ENCODE results near the gene NCOA7.
"Not testable (repeated sequence)": the region's sequence is repeated elsewhere in the genome, so short reads cannot be mapped to it uniquely, and the experiment has no call there.

Gene NCOA7

DNA sequence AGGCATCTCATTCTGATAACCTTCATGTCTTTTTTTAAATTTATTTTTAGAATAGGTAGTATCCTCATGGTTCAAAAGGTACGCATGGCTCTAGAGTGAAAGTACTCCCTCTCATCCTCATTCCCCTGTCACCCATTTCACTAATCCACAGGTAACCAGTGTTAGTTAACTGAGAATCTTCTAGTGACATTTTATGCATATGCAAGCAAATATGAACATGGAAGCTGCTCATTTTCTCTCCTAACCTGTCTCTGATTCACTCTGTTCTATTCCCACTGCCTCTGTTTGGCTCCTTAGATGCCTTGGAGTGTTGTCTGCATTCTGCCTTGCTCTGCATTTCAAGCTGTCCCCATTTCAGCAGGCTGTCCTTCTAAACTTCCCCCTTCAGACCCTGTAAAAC lies 4.5 kb downstream of the NCOA7 start:
- Histone ChIP-seq H3K9ac (ENCODE audit: low read length) (no peak overlapping the region), H3K9me3 (ENCODE audit: low read length) (no peaks in the 10 kb centered on the region), H3K4me3 (ENCODE audit: low read depth in 1 of 2, low read length in 2 of 2) (no peak overlapping the region), H3K4me1 (ENCODE audit: insufficient read depth, low read length) (no peaks in the 10 kb centered on the region), H3K27me3 (ENCODE audit: control insufficient read depth in 1 of 2, insufficient read depth in 2 of 2, low read length in 2 of 2) (no peaks in the 10 kb centered on the region), H3K27ac (ENCODE audit: low read depth, low read length) (no peak overlapping the region), H3K36me3 (ENCODE audit: insufficient read depth, low read length) (no peaks in the 10 kb centered on the region)

DNA sequence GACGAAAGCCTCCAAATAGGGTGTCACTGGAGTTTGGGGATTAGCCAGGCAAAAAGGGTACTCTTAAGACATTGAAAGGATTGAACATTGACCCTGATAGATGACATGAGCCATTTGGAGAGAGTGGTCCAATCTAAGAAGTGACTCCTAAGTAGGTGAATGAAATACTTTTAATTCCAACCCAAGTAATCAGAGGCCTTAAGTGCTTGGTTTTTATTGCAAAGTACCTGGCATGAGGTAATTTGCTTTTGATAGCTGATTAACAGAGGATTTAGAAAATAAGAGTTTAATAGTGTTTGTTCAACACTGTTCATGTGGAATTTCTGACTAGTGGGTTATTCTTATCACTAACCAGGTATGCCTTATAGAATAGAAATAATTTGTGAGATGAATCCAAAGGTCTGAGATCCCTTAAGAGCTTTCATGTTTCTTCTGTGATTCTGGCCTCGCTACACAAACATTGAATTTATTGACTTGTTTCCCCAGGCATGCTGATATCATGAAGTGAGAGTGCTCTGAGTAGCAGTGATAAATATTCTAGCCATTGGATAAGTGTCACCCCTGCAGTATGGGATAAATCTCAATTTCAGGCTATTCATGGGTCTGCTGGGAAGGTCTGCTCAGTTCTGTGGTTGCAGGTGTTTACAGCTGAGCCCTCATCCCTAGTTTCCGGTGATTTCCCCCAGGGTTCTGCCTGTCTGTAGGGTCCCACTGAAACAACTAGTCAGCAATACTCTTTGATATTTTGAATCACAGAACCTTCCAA lies 6.5 kb downstream of the NCOA7 start:
- no peaks in the 10 kb centered on the region for H3K27me3 ChIP-seq (ENCODE audit: control insufficient read depth in 1 of 2, insufficient read depth in 2 of 2, low read length in 2 of 2)
- H3K9me3 ChIP-seq (ENCODE audit: low read length) = no peaks in the 10 kb centered on the region
- no peak overlapping the region for H3K27ac ChIP-seq (ENCODE audit: low read depth, low read length)
- no peaks in the 10 kb centered on the region for H3K36me3 ChIP-seq (ENCODE audit: insufficient read depth, low read length)
- no peak overlapping the region for H3K9ac ChIP-seq (ENCODE audit: low read length)
- no peak overlapping the region for H3K4me3 ChIP-seq (ENCODE audit: low read depth in 1 of 2, low read length in 2 of 2)
- H3K4me1 ChIP-seq (ENCODE audit: insufficient read depth, low read length) = no peaks in the 10 kb centered on the region

DNA sequence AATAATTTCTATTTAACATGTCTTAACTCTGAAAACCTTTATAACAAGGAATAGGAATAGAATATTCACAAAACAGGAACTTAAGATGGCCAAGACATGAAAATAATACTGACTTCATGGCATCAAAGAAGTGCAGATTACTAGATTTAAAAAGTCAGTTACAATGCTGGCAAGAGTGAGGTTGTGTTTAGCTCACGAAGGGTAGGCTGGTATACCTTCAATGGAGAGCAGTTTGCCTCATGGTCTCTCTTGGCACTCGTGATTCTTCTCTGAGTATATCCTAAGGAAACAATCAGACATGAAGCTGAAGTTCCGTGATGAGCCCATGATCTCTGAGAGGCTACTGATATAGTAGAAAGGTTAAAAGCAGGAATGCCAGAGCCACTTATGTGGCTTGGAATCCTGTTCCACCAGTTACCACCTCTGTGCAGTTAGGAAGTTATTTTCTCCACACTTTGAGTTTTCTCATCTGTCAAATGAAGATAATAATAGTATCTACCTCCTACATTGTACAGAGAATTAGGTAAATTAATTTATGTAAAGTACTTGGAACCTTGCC lies 7.2 kb downstream of the NCOA7 start:
- H3K9me3 ChIP-seq (ENCODE audit: low read length) = no peaks in the 10 kb centered on the region
- no peaks in the 10 kb centered on the region for H3K4me1 ChIP-seq (ENCODE audit: insufficient read depth, low read length)
- H3K9ac ChIP-seq (ENCODE audit: low read length) = no peak overlapping the region
- no peaks in the 10 kb centered on the region for H3K36me3 ChIP-seq (ENCODE audit: insufficient read depth, low read length)
- H3K27ac ChIP-seq (ENCODE audit: low read depth, low read length) = no peak overlapping the region
- H3K4me3 ChIP-seq (ENCODE audit: low read depth in 1 of 2, low read length in 2 of 2) = no peak overlapping the region
- H3K27me3 ChIP-seq (ENCODE audit: control insufficient read depth in 1 of 2, insufficient read depth in 2 of 2, low read length in 2 of 2) = no peaks in the 10 kb centered on the region

DNA sequence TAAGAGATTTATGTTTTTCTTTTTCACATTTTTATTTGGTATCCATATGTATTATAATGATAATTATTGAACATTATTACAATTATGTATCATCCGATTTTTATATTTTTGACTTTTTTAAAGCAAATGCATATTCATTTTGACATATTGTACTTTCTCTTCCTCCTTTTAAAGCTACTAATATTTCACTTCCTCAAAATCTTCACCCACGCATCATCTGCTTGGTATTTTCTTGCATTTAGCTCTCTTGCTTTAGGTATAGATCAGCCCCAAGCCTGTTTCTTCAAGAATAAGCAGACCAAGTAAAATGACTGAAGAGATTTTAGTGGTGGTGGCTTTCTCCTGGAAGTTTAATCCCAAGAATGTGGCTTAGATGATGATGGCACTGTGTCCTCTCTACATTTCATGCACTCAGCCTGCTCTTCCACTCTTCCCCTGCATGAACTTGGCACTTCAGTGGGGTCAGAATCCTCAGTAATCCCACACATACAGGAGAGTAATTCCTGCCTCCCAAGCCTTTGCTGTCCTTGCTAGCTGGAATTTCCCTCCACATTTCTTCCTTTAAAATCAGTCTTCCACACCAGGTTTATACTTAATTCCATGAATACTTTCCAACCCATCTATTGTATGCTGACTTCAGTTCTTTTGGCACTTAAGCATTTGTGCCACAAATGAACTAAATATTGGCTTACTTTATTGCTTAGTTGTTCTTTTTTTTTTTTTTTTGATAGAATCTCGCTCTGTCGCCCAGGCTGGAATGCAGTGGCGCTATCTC lies 8.2 kb downstream of the NCOA7 start:
- H3K36me3 ChIP-seq (ENCODE audit: insufficient read depth, low read length) = no peaks in the 10 kb centered on the region
- no peaks in the 10 kb centered on the region for H3K9me3 ChIP-seq (ENCODE audit: low read length)
- H3K4me1 ChIP-seq (ENCODE audit: insufficient read depth, low read length) = no peaks in the 10 kb centered on the region
- H3K27me3 ChIP-seq (ENCODE audit: control insufficient read depth in 1 of 2, insufficient read depth in 2 of 2, low read length in 2 of 2) = no peaks in the 10 kb centered on the region
- H3K9ac ChIP-seq (ENCODE audit: low read length) = no peak overlapping the region
- H3K4me3 ChIP-seq (ENCODE audit: low read depth in 1 of 2, low read length in 2 of 2) = no peak overlapping the region
- H3K27ac ChIP-seq (ENCODE audit: low read depth, low read length) = no peak overlapping the region

DNA sequence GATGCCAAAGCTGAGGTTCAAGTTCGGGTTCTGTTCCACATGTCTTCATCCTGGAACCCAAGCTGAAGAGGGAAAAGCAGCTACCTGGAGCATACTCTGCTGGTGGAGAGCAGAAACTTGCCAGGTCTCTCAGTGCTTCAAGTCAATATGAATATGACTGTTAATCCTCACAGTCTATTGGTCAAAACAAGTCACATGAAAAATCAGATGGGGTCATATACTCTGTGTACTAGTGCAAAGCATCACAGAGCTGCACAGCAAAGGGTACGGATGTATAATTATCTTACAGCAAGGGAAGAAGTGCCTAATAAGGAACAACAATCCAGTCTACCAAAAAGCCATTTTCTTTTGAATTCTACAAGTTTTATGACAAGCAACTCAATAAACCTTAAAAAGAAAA lies 11.6 kb downstream of the NCOA7 start:
- no peaks in the 10 kb centered on the region for H3K27me3 ChIP-seq (ENCODE audit: control insufficient read depth in 1 of 2, insufficient read depth in 2 of 2, low read length in 2 of 2)
- H3K9me3 ChIP-seq (ENCODE audit: low read length) = no peaks in the 10 kb centered on the region
- no peak overlapping the region for H3K27ac ChIP-seq (ENCODE audit: low read depth, low read length)
- H3K9ac ChIP-seq (ENCODE audit: low read length) = no peak overlapping the region
- no peak overlapping the region for H3K4me3 ChIP-seq (ENCODE audit: low read depth in 1 of 2, low read length in 2 of 2)
- no peaks in the 10 kb centered on the region for H3K36me3 ChIP-seq (ENCODE audit: insufficient read depth, low read length)
- H3K4me1 ChIP-seq (ENCODE audit: insufficient read depth, low read length) = no peaks in the 10 kb centered on the region

DNA sequence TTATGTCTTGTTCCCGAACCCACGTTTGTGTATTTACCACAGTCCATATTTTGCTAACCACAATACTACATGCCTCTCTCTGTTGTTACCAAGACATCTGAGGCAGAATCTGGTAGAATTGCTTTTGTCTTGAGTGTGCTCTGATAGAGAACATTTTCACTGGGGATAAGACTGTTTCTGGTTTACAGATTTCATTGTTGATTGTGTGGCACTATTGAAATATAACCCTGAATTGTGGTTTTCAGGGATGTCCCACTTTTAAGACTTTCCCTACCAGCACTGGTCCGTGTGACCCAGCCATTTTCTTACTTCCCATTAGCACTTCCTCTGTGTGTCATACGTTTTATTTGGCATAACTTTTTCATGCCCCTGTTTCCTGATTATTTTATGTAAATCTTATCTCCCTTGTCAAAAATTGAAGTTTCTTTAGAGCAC lies 12.2 kb downstream of the NCOA7 start:
- no peaks in the 10 kb centered on the region for H3K27me3 ChIP-seq (ENCODE audit: control insufficient read depth in 1 of 2, insufficient read depth in 2 of 2, low read length in 2 of 2)
- no peak overlapping the region for H3K4me3 ChIP-seq (ENCODE audit: low read depth in 1 of 2, low read length in 2 of 2)
- no peak overlapping the region for H3K9ac ChIP-seq (ENCODE audit: low read length)
- no peaks in the 10 kb centered on the region for H3K9me3 ChIP-seq (ENCODE audit: low read length)
- no peaks in the 10 kb centered on the region for H3K36me3 ChIP-seq (ENCODE audit: insufficient read depth, low read length)
- no peaks in the 10 kb centered on the region for H3K4me1 ChIP-seq (ENCODE audit: insufficient read depth, low read length)
- no peak overlapping the region for H3K27ac ChIP-seq (ENCODE audit: low read depth, low read length)

DNA sequence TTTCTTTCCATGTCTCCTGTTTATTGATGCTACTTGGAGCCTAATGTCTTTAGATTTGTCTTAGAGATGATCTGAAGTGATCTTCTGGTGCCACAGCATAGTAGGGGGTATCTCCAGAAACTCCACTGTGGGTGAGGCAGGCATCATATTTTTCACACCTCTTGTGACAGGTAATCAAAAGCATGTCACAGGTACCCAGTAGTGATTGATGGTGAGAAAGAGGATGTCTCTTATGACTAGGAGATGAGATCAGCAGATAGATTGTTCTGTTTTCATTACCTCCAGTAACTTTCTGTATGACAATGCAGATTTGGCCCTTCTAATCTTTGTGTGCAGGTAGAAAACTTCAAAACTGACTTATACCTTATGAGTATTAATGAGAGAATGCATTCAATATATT lies 13.5 kb downstream of the NCOA7 start:
- H3K4me1 ChIP-seq (ENCODE audit: insufficient read depth, low read length) = no peaks in the 10 kb centered on the region
- no peak overlapping the region for H3K27ac ChIP-seq (ENCODE audit: low read depth, low read length)
- H3K4me3 ChIP-seq (ENCODE audit: low read depth in 1 of 2, low read length in 2 of 2) = no peak overlapping the region
- H3K27me3 ChIP-seq (ENCODE audit: control insufficient read depth in 1 of 2, insufficient read depth in 2 of 2, low read length in 2 of 2) = no peaks in the 10 kb centered on the region
- H3K9ac ChIP-seq (ENCODE audit: low read length) = no peak overlapping the region
- H3K36me3 ChIP-seq (ENCODE audit: insufficient read depth, low read length) = no peaks in the 10 kb centered on the region
- H3K9me3 ChIP-seq (ENCODE audit: low read length) = no peaks in the 10 kb centered on the region

DNA sequence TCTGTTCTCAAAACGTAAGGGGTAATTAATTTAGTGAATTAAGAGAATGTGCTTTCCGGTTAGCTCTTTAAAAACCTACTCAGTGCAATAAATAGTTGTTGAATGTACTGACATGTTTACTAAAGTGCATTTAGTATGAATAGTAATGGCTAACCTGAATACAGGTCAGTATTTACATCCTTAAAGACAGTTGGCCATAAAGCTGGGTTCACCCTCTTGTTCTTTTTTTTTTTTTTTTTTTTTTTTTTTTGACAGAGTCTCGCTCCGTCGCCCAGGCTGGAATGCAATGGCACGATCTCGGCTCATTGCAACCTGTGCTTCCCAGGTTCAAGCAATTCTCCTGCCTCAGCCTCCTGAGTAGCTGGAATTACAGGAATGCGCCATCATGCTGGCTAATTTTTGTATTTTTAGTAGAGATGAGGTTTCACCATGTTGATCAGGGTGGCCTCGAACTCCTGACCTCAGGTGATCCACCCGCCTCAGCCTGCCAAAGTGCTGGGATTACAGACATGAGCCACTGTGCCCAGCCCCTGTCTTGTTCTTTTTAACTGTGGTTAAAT lies 14.2 kb downstream of the NCOA7 start:
- not testable (repeated sequence) for H3K4me1 ChIP-seq (ENCODE audit: insufficient read depth, low read length); H3K9ac ChIP-seq (ENCODE audit: low read length); H3K9me3 ChIP-seq (ENCODE audit: low read length); H3K36me3 ChIP-seq (ENCODE audit: insufficient read depth, low read length); H3K27ac ChIP-seq (ENCODE audit: low read depth, low read length); H3K27me3 ChIP-seq (ENCODE audit: control insufficient read depth in 1 of 2, insufficient read depth in 2 of 2, low read length in 2 of 2); H3K4me3 ChIP-seq (ENCODE audit: low read depth in 1 of 2, low read length in 2 of 2)

DNA sequence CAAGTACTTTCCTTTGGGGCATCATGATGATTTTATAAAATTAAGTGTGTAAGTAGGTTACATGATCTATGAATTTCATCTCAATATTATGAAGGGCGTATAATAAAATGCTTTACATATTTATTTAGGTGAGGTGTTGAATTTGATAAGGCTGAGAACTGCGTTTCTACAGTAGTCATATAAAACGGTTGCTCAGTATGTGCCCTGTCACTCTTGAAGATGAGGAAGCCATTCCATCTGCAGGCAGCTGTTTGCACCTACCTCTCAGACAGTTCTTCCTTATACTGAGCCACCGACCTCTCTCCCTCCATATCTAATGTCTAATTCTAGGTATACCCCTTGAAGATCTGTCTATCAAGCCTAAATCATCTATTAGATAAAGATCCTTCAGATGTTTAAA lies 16.1 kb downstream of the NCOA7 start:
- Histone ChIP-seq H3K27me3 (ENCODE audit: control insufficient read depth in 1 of 2, insufficient read depth in 2 of 2, low read length in 2 of 2) (no peaks in the 10 kb centered on the region), H3K4me1 (ENCODE audit: insufficient read depth, low read length) (peaks cover 9% of the 10 kb centered on the region), H3K9me3 (ENCODE audit: low read length) (no peaks in the 10 kb centered on the region), H3K4me3 (ENCODE audit: low read depth in 1 of 2, low read length in 2 of 2) (no peak overlapping the region), H3K9ac (ENCODE audit: low read length) (no peak overlapping the region), H3K36me3 (ENCODE audit: insufficient read depth, low read length) (no peaks in the 10 kb centered on the region), H3K27ac (ENCODE audit: low read depth, low read length) (no peak overlapping the region)

DNA sequence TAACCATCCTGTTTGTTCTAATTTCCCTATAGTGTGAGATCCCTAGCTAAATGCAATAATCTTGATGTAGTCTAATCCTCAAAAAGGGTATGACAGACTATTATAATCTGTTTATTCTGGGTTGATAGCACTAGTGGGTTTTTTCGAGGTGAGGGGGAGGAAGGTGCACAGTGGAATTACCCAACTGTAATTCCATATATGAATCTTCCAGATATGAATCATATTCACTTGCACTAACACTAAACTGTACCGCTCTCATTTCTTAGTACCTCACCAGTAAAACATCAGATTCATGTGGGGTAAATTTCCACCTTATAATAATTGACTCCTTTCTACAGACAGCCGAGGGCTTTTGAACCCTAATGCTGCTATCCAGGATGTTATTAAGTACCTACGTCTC lies 16.5 kb downstream of the NCOA7 start:
- Histone ChIP-seq H3K9ac (ENCODE audit: low read length) (no peak overlapping the region), H3K9me3 (ENCODE audit: low read length) (no peaks in the 10 kb centered on the region), H3K36me3 (ENCODE audit: insufficient read depth, low read length) (no peaks in the 10 kb centered on the region), H3K4me3 (ENCODE audit: low read depth in 1 of 2, low read length in 2 of 2) (no peak overlapping the region), H3K27me3 (ENCODE audit: control insufficient read depth in 1 of 2, insufficient read depth in 2 of 2, low read length in 2 of 2) (no peaks in the 10 kb centered on the region), H3K27ac (ENCODE audit: low read depth, low read length) (no peak overlapping the region), H3K4me1 (ENCODE audit: insufficient read depth, low read length) (peaks cover 14% of the 10 kb centered on the region)

DNA sequence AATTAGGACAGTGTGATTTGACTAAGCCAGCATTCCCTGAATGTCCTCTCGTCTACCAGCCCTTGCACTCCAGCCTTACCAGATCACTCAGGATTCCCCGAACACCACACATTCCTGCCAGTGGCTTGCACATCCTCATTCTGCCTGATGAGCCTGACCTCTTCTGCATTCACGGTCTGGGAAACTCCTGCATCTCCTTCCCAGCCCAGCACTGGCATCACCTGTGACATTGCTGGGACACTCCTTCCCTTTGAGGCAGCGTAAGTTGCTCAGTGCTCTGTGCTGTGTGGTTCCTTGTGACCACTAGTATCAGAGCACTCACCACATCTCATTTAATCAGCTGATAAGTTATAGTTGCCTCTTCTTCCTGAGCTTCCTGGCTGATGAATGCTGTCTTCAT lies 17.3 kb downstream of the NCOA7 start:
- peaks cover 21% of the 10 kb centered on the region for H3K4me1 ChIP-seq (ENCODE audit: insufficient read depth, low read length)
- no peak overlapping the region for H3K9ac ChIP-seq (ENCODE audit: low read length)
- H3K4me3 ChIP-seq (ENCODE audit: low read depth in 1 of 2, low read length in 2 of 2) = no peak overlapping the region
- H3K27me3 ChIP-seq (ENCODE audit: control insufficient read depth in 1 of 2, insufficient read depth in 2 of 2, low read length in 2 of 2) = no peaks in the 10 kb centered on the region
- H3K9me3 ChIP-seq (ENCODE audit: low read length) = no peaks in the 10 kb centered on the region
- no peaks in the 10 kb centered on the region for H3K36me3 ChIP-seq (ENCODE audit: insufficient read depth, low read length)
- no peak overlapping the region for H3K27ac ChIP-seq (ENCODE audit: low read depth, low read length)
